PC-3 (cell line): ENCODE data around the gene GALNT13. TPM values are rescaled to one million over a fixed set of nuclear protein-coding genes. Genes with fewer than 3 reads are reported as not detected.

ENCODE experiments used
- ATAC-seq: fragments of 200-7000 bp; cut with Tn5 transposase; 2 replicates; pipeline ENCODE4 v1.9.1; 2020; ENCODE audit warnings: mild to moderate bottlenecking, moderate library complexity
- BruUV-seq: library from RNA; stranded (reverse); fragments of 400-500 nt; replicated peaks from 2 replicates; lab custom pipeline; 2021; lab: Mats Ljungman, UMichigan
- CTCF ChIA-PET: fragments of 300-600 bp; sonication (Branson Sonifier 250); formaldehyde crosslinking; loops from one replicate; lab custom pipeline; 2022; ENCODE audit warnings: antibody characterized with exemption; lab: Charles Lee
- POLR2A ChIA-PET: fragments of 300-600 bp; sonication (Branson Sonifier 250); formaldehyde crosslinking; loops from one replicate; lab custom pipeline; 2022; ENCODE audit warnings: antibody characterized with exemption; ENCODE audit not compliant: unreplicated experiment; lab: Charles Lee
- DNase-seq: peaks from one replicate; pipeline ENCODE4 v3.0.0-alpha.2; 2015
- H2AFZ ChIP-seq: fragments of 300-600 bp; sonication (generic); 2 replicates; pipeline ENCODE4 v1.6.0; 2016; ENCODE audit warnings: antibody characterized with exemption, low read length
- H3F3A ChIP-seq: fragments of 300-600 bp; sonication (generic); one replicate; pipeline ENCODE4 v1.6.0; 2017; ENCODE audit warnings: antibody characterized with exemption, low read length, control low read depth, mild to moderate bottlenecking; ENCODE audit not compliant: unreplicated experiment
- H3K27ac ChIP-seq: fragments of 300-600 bp; sonication (generic); 2 replicates; pipeline ENCODE4 v1.5.1; 2016; ENCODE audit warnings: mild to moderate bottlenecking, low read length
- H3K27me3 ChIP-seq: fragments of 300-600 bp; sonication (generic); 2 replicates; pipeline ENCODE4 v1.6.1; 2016; ENCODE audit warnings: low read length, mixed read lengths
- H3K36me3 ChIP-seq: fragments of 300-600 bp; sonication (generic); 2 replicates; pipeline ENCODE4 v1.6.1; 2016; ENCODE audit warnings: low read depth, mixed run types, low read length, mixed read lengths
- H3K4me1 ChIP-seq: fragments of 300-600 bp; sonication (generic); 2 replicates; pipeline ENCODE4 v1.5.1; 2016; ENCODE audit warnings: low read length; ENCODE audit not compliant: insufficient read depth
- H3K4me2 ChIP-seq: fragments of 300-600 bp; sonication (generic); 2 replicates; pipeline ENCODE4 v1.6.0; 2016; ENCODE audit warnings: low read length
- H3K4me3 ChIP-seq: fragments of 300-600 bp; sonication (generic); 2 replicates; pipeline ENCODE4 v1.5.1; 2016; ENCODE audit warnings: mild to moderate bottlenecking, low read length, mixed read lengths
- H3K79me2 ChIP-seq: fragments of 300-600 bp; sonication (generic); 2 replicates; pipeline ENCODE4 v1.6.1; 2017; ENCODE audit warnings: low read length, mixed read lengths
- H3K9ac ChIP-seq: fragments of 300-600 bp; sonication (generic); 2 replicates; pipeline ENCODE4 v1.6.0; 2016; ENCODE audit warnings: mild to moderate bottlenecking, low read length
- H3K9me2 ChIP-seq: fragments of 300-600 bp; sonication (generic); replicated peaks from 2 replicates; pipeline ENCODE4 v1.6.1; 2016; ENCODE audit warnings: mixed run types, low read length, mixed read lengths
- H3K9me3 ChIP-seq: fragments of 300-600 bp; sonication (generic); 2 replicates; pipeline ENCODE4 v1.6.1; 2016; ENCODE audit warnings: low read length, mixed read lengths
- H4K20me1 ChIP-seq: fragments of 300-600 bp; sonication (generic); 2 replicates; pipeline ENCODE4 v1.6.1; 2016; ENCODE audit warnings: low read length, mixed read lengths
- EZH2 ChIP-seq: fragments of 300-600 bp; sonication (generic); IDR thresholded peaks from one replicate; pipeline ENCODE4 v1.6.1; 2017; ENCODE audit warnings: antibody characterized with exemption, mild to moderate bottlenecking, low read length; ENCODE audit not compliant: unreplicated experiment
- EZH2phosphoT487 ChIP-seq: fragments of 300-600 bp; sonication (generic); IDR thresholded peaks from 2 replicates; pipeline ENCODE4 v1.6.1; 2018; ENCODE audit warnings: mild to moderate bottlenecking, antibody characterized with exemption, low read length, borderline replicate concordance
- intact Hi-C: fragments of 100-400 bp; cut with micrococcal nuclease; formaldehyde crosslinking; loops from 2 replicates; pipeline ENCODE4 v1.9.0; 2023
- total RNA-seq: library from RNA; depleted of rRNA; stranded (reverse); fragments of >200 nt; gene quantifications from 2 replicates; pipeline ENCODE4 v1.2.3, GENCODE V29; 2014
- TF ChIP-seq, protein P1 (sequence below): fragments of 300-600 bp; sonication (generic); conservative IDR thresholded peaks from 2 replicates; pipeline ENCODE4 v1.5.1; 2017; ENCODE audit warnings: antibody characterized with exemption, low read depth, mild to moderate bottlenecking, low read length

GALNT13 gene
- total RNA-seq, 1 experiment from 2014 or later, result 2.0 TPM

DNA sequence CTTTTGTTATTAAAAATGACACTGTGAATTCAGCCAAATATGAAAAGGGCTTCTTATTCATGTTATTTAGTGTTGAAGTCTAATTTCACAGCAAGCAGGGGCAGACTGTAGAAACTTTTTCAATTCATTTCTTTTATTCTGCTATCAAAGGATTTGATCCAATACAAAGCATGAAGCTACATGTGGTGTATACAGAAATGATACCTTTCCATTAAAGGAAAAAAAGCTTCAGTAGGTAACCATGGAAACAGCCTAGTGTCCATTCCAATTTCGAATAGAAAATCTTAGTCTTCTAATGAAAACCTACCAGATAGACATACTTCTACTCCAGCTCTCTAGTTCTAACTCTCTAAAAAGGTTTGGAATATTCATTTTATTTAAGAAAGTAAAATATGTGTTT lies 550.5 kb downstream of the GALNT13 start:
- ATAC-seq, result no peak
- H3K4me3 ChIP-seq, result no peak overlapping the region
- TF ChIP-seq, protein P1, sequence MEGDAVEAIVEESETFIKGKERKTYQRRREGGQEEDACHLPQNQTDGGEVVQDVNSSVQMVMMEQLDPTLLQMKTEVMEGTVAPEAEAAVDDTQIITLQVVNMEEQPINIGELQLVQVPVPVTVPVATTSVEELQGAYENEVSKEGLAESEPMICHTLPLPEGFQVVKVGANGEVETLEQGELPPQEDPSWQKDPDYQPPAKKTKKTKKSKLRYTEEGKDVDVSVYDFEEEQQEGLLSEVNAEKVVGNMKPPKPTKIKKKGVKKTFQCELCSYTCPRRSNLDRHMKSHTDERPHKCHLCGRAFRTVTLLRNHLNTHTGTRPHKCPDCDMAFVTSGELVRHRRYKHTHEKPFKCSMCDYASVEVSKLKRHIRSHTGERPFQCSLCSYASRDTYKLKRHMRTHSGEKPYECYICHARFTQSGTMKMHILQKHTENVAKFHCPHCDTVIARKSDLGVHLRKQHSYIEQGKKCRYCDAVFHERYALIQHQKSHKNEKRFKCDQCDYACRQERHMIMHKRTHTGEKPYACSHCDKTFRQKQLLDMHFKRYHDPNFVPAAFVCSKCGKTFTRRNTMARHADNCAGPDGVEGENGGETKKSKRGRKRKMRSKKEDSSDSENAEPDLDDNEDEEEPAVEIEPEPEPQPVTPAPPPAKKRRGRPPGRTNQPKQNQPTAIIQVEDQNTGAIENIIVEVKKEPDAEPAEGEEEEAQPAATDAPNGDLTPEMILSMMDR, result no peak
- no peak for TF ChIP-seq EZH2phosphoT487
- no peak for TF ChIP-seq EZH2
- no peaks in the 10 kb centered on the region for H3K27me3 ChIP-seq
- intact Hi-C loops, result no loop called here
- no peaks in the 10 kb centered on the region for H4K20me1 ChIP-seq
- H3K27ac ChIP-seq, result no peak overlapping the region
- POLR2A ChIA-PET, result no interaction called here
- CTCF ChIA-PET, result no interaction called here
- H3F3A ChIP-seq, result no peaks in the 10 kb centered on the region
- no TSS peak for BruUV-seq
- H3K9me3 ChIP-seq, result no peaks in the 10 kb centered on the region
- H3K9me2 ChIP-seq, result no peaks in the 10 kb centered on the region
- H3K9ac ChIP-seq, result no peak overlapping the region
- no peaks in the 10 kb centered on the region for H3K36me3 ChIP-seq
- H3K4me2 ChIP-seq, result no peak overlapping the region
- no peak for DNase-seq
- H3K4me1 ChIP-seq, result no peaks in the 10 kb centered on the region
- H3K79me2 ChIP-seq, result no peaks in the 10 kb centered on the region
- no peak overlapping the region for H2AFZ ChIP-seq

DNA sequence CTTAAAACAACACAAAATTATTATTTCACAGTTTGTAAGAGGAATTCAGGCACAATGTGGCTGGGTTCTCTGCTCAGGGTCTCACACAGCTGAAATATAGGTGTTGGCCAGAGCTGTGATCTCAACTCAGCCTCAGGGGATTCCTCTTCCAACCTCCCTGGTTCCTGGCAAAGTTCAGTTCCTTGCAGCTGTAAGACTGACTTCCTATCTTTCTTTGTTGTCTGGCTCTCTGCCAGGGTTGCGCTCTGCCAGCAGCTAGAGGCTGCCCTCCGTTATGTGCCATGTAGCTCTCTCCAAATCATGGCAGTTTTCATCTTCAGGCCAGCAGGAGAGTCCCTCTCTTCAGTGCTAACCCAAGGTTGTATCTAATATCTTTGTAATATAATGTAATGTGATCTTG lies 554.3 kb downstream of the GALNT13 start:
- DNase-seq, result no peak
- no TSS peak for BruUV-seq
- POLR2A ChIA-PET, result no interaction called here

DNA sequence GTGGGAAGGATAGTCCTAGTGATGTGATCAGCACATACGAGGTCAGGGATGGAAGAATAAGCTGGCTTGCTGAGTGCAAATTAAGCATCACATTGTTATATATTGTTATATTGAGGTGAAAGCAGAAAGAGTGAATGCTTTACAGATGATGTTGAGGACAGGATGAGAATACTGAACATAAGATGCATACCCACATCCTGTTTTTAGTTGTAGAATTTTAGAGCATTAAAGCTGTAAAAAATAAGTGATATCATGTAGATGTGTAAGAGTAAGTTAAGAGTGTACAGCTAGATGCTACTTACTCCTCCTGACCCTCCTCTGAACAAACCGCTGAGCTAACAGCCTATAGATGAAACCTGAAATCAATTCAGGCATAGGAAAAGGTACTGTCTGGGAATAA lies 555.7 kb downstream of the GALNT13 start:
- ChIA-PET CTCF (no interaction called here), POLR2A (no interaction called here)
- Histone ChIP-seq H3K9me3 (no peaks in the 10 kb centered on the region), H3K9ac (no peak overlapping the region), H3K4me2 (no peak overlapping the region), H4K20me1 (no peaks in the 10 kb centered on the region), H3K4me1 (no peaks in the 10 kb centered on the region), H3F3A (no peaks in the 10 kb centered on the region), H3K36me3 (no peaks in the 10 kb centered on the region), H3K27me3 (no peaks in the 10 kb centered on the region), H3K27ac (no peak overlapping the region), H3K9me2 (no peaks in the 10 kb centered on the region), H3K4me3 (no peak overlapping the region), H2AFZ (no peak overlapping the region), H3K79me2 (no peaks in the 10 kb centered on the region)
- TF ChIP-seq EZH2 (no peak), EZH2phosphoT487 (no peak)
- TF ChIP-seq, protein P1, result no peak
- ATAC-seq (no peak), DNase-seq (no peak)
- no TSS peak for BruUV-seq
- intact Hi-C loops, result no loop called here

More for the DNA sequence above, 554.3 kb downstream of the GALNT13 start:
- no peaks in the 10 kb centered on the region for H3K36me3 ChIP-seq
- intact Hi-C loops, result no loop called here
- H3K4me1 ChIP-seq, result no peaks in the 10 kb centered on the region
- H3K27me3 ChIP-seq, result no peaks in the 10 kb centered on the region
- no peaks in the 10 kb centered on the region for H4K20me1 ChIP-seq
- no peak for ATAC-seq
- H3K4me3 ChIP-seq, result no peak overlapping the region
- H3K9me3 ChIP-seq, result no peaks in the 10 kb centered on the region
- no peak overlapping the region for H3K9ac ChIP-seq
- H3K79me2 ChIP-seq, result no peaks in the 10 kb centered on the region
- no peak overlapping the region for H3K27ac ChIP-seq
- H3K9me2 ChIP-seq, result no peaks in the 10 kb centered on the region
- no peak overlapping the region for H3K4me2 ChIP-seq
- TF ChIP-seq, protein P1, result no peak
- TF ChIP-seq EZH2 (no peak), EZH2phosphoT487 (no peak)
- no peak overlapping the region for H2AFZ ChIP-seq
- H3F3A ChIP-seq, result no peaks in the 10 kb centered on the region
- CTCF ChIA-PET, result no interaction called here
